22Rv1 (cell line): Measurements from ENCODE around the gene PLD5.
"Not testable (repeated sequence)": the region's sequence is repeated elsewhere in the genome, so short reads cannot be mapped to it uniquely, and the experiment has no call there.

Experiments used
- CTCF ChIP-seq: fragments of 450-650 bp; IDR thresholded peaks from 2 replicates; pipeline ENCODE4 v1.5.1; 2017; ENCODE audit warnings: mild to moderate bottlenecking
- ZFX ChIP-seq: fragments of 450-650 bp; IDR thresholded peaks from 2 replicates; pipeline ENCODE4 v1.6.1; 2017; ENCODE audit warnings: antibody characterized with exemption, borderline replicate concordance

GRCh38 chr1:242058582-242058981, 465.9 kb downstream of the PLD5 start:
- TF ChIP-seq CTCF, ZFX: not testable (repeated sequence)
